Duodenal mucosa (tissue), 2 donors: ENCODE data around the gene PRICKLE2.

ENCODE experiments used
- H3K27ac ChIP-seq: one replicate; pipeline ENCODE4 v1.7.0; 2013; ENCODE audit warnings: low read depth, low read length
- H3K27me3 ChIP-seq, 2 donors: one replicate each; pipeline ENCODE4 v1.7.0; 2013; ENCODE audit warnings: low read length in 2 of 2, control low read depth in 1 of 2; ENCODE audit not compliant: insufficient read depth in 2 of 2, control insufficient read depth in 1 of 2
- H3K36me3 ChIP-seq, 2 donors: one replicate each; pipeline ENCODE4 v1.7.0; 2013; ENCODE audit warnings: low read length in 2 of 2, control low read depth in 1 of 2; ENCODE audit not compliant: insufficient read depth in 2 of 2, control insufficient read depth in 1 of 2
- H3K4me1 ChIP-seq, 2 donors: one replicate each; pipeline ENCODE4 v1.7.0; 2013; ENCODE audit warnings: low read length in 2 of 2, control low read depth in 1 of 2; ENCODE audit not compliant: insufficient read depth in 2 of 2, control insufficient read depth in 1 of 2
- H3K4me3 ChIP-seq, 2 donors: one replicate each; pipeline ENCODE4 v1.7.0; 2013; ENCODE audit warnings: low read length in 2 of 2, low read depth in 1 of 2
- H3K9ac ChIP-seq, 2 donors: one replicate each; pipeline ENCODE4 v1.7.0; 2013; ENCODE audit warnings: low read length in 2 of 2, low read depth in 1 of 2
- H3K9me3 ChIP-seq, 2 donors: one replicate each; pipeline ENCODE4 v1.7.0; 2013; ENCODE audit warnings: low read length in 2 of 2, control low read depth in 1 of 2; ENCODE audit not compliant: control insufficient read depth in 1 of 2

Gene PRICKLE2

GRCh38 chr3:64176461-64176996, 48.7 kb downstream of the PRICKLE2 start:
- Histone ChIP-seq H3K9ac (no peak overlapping the region), H3K27ac (no peak overlapping the region), H3K4me3 (no peak overlapping the region), H3K4me1 (peaks cover 0 to 5% of the 10 kb centered on the region in 2 donors), H3K9me3 (no peaks in the 10 kb centered on the region), H3K36me3 (no peaks in the 10 kb centered on the region), H3K27me3 (no peaks in the 10 kb centered on the region)

DNA sequence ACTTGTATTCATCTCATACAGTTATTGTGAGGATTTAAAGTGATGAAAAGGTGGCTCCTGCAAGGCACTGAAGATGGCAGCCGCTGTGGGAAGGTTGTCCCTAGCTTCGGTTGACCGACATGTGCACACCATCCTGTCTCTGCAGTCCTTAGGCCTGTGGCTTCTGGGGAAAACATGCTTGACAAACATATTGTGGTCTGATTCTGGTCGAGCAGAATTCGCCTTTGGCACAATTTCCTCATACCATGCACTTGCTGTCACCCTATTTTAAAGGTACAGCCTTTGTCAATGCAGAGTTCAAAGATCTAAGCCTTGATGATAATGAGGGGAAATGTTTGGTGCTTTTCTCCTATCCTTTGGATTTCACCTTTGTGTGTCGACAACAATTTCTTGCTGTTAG, 50.9 kb downstream of the PRICKLE2 start:
- peaks cover 3 to 5% of the 10 kb centered on the region in 2 donors for H3K4me1 ChIP-seq
- H3K36me3 ChIP-seq = no peaks in the 10 kb centered on the region
- H3K9ac ChIP-seq = no peak overlapping the region
- no peak overlapping the region for H3K4me3 ChIP-seq
- no peak overlapping the region for H3K27ac ChIP-seq
- H3K27me3 ChIP-seq = no peaks in the 10 kb centered on the region
- no peaks in the 10 kb centered on the region for H3K9me3 ChIP-seq

GRCh38 chr3:64173563-64173962, 51.7 kb downstream of the PRICKLE2 start:
- no peaks in the 10 kb centered on the region for H3K36me3 ChIP-seq
- H3K9ac ChIP-seq = no peak overlapping the region
- no peaks in the 10 kb centered on the region for H3K27me3 ChIP-seq
- H3K4me1 ChIP-seq = peaks cover 3 to 5% of the 10 kb centered on the region in 2 donors
- H3K9me3 ChIP-seq = no peaks in the 10 kb centered on the region
- H3K27ac ChIP-seq = no peak overlapping the region
- H3K4me3 ChIP-seq = no peak overlapping the region

DNA sequence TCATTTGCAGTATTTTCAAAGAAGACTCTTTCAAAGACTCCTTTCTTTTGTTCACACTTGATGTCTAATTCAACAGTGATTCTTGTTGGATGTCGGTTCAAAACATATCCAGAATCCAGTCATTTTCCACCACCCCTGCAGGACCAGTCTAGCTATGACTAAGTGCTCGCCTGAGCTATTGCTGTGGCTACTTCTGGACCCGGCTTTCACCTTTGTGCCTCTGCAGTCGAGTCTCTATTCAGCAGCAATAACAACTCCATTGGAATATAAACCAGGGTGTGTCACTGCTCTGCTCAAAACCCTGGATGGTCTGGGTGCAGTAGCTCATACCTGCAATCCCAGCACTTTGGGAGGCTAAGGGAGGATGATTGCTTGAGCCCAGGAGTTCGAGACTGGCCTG, 55.0 kb downstream of the PRICKLE2 start:
- Histone ChIP-seq H3K27ac (no peak overlapping the region), H3K4me1 (peaks cover 3 to 5% of the 10 kb centered on the region in 2 donors), H3K4me3 (no peak overlapping the region), H3K9ac (no peak overlapping the region), H3K9me3 (no peaks in the 10 kb centered on the region), H3K36me3 (no peaks in the 10 kb centered on the region), H3K27me3 (no peaks in the 10 kb centered on the region)

- Histone ChIP-seq H3K4me1 (peaks cover 0 to 3% of the 10 kb centered on the region in 2 donors), H3K27ac (no peak overlapping the region)
Measured at GRCh38 chr3:64167868-64168267, 57.4 kb downstream of the PRICKLE2 start.

GRCh38 chr3:64167351-64167750, 57.9 kb downstream of the PRICKLE2 start:
- no peak overlapping the region for H3K9ac ChIP-seq
- no peaks in the 10 kb centered on the region for H3K9me3 ChIP-seq
- H3K36me3 ChIP-seq = no peaks in the 10 kb centered on the region
- no peak overlapping the region for H3K27ac ChIP-seq
- H3K27me3 ChIP-seq = no peaks in the 10 kb centered on the region
- H3K4me1 ChIP-seq = peaks cover 0 to 3% of the 10 kb centered on the region in 2 donors
- no peak overlapping the region for H3K4me3 ChIP-seq

More at GRCh38 chr3:64167868-64168267, 57.4 kb downstream of the PRICKLE2 start:
- Histone ChIP-seq H3K9ac (no peak overlapping the region), H3K4me3 (no peak overlapping the region), H3K36me3 (no peaks in the 10 kb centered on the region), H3K27me3 (no peaks in the 10 kb centered on the region), H3K9me3 (no peaks in the 10 kb centered on the region)

- Histone ChIP-seq H3K4me1 (peaks cover 0 to 3% of the 10 kb centered on the region in 2 donors), H3K27ac (no peak overlapping the region), H3K9me3 (no peaks in the 10 kb centered on the region), H3K27me3 (no peaks in the 10 kb centered on the region), H3K4me3 (no peak overlapping the region), H3K9ac (no peak overlapping the region), H3K36me3 (no peaks in the 10 kb centered on the region)
Measured at GRCh38 chr3:64166584-64167162, 58.6 kb downstream of the PRICKLE2 start.

DNA sequence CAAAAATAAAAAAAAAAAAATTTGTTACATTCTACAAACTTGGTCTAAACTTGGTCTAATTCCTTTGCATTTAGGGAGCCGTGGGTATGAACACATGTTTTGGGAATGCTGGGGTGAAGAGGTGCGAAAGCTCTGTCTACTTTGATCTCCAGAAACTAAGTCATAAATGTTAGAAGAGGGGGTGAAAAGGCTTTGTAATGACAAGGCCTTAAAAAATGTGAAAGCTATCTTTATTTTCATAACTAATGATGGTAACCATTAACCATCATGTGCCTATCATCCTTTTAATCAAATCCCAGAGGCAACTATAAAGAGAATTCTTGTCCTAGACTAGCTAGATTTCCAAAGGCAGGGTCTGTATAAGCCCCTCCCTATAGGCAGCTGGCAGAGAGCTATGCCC, 60.9 kb downstream of the PRICKLE2 start:
- Histone ChIP-seq H3K27me3 (no peaks in the 10 kb centered on the region), H3K4me1 (peaks cover under 1 to 3% of the 10 kb centered on the region in 2 donors), H3K9me3 (no peaks in the 10 kb centered on the region), H3K27ac (no peak overlapping the region), H3K36me3 (no peaks in the 10 kb centered on the region), H3K9ac (no peak overlapping the region), H3K4me3 (no peak overlapping the region)

DNA sequence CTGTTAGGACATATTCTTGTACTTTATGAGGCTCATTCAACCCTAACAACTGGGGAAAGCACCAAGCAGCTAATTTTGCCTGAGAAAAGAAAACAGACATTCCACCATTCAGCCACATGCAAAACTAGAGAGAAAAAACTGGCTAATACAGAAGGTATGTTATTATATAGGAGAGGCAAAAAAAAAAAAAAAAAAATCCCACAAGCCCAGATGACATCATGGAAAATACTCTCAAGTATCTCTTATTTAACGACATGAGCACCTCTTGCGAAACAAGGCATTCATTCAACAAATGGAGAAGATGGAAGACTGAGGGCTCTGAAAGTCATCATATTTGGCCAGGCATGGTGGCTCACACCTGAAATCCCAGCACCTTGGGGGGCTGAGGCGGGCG, 61.5 kb downstream of the PRICKLE2 start:
- H3K36me3 ChIP-seq = no peaks in the 10 kb centered on the region
- H3K9ac ChIP-seq = no peak overlapping the region
- no peak overlapping the region for H3K4me3 ChIP-seq
- H3K4me1 ChIP-seq = peaks cover 0 to 3% of the 10 kb centered on the region in 2 donors
- no peaks in the 10 kb centered on the region for H3K9me3 ChIP-seq
- no peak overlapping the region for H3K27ac ChIP-seq
- H3K27me3 ChIP-seq = no peaks in the 10 kb centered on the region

DNA sequence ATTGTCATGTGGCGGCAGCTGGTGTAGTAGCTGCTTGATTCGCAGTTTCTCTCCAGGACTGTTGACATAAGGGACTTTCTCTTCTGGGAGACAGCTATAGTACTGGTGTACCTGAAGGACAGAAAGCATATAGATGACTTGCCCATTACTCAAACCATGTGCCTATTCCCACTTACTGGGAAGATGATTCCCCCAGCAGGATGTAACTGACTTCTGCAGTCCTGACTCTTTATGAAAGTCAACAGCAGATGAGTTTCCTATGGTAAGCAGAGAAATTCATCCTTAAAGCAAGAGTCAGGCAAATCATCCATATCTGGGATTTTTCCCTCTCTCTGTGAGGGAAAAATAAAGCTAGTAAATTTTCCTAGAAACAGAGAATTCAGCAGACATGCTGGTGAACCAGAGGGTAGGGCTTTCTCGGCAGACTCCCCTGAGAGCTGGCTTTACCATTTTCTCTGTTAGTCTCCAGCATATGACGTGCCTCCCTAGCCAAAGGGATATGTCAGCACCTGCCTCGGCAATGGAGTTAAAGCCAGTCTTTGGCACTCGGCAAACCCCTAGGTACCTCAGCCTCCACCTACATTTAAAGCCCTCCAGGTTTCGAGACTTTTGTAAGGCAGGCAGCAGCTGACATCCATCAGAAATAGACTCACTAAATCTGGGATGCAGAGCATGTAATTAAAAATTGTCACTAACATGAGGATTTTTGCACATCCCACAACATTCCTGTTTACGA, 62.1 kb downstream of the PRICKLE2 start:
- Histone ChIP-seq H3K27me3 (no peaks in the 10 kb centered on the region), H3K4me1 (peaks cover 0 to 3% of the 10 kb centered on the region in 2 donors), H3K4me3 (no peak overlapping the region), H3K9me3 (no peaks in the 10 kb centered on the region), H3K9ac (no peak overlapping the region), H3K36me3 (no peaks in the 10 kb centered on the region), H3K27ac (no peak overlapping the region)
